B cell (primary cell): ENCODE measurements around the gene MYL6. TPM values are rescaled to one million over a fixed set of nuclear protein-coding genes. Genes with fewer than 3 reads are reported as not detected.

Source experiments
- ATAC-seq: fragments of 200-7000 bp; cut with Tn5 transposase; one replicate; pipeline ENCODE4 v1.10.0; 2021; ENCODE audit warnings: low read depth, mild to moderate bottlenecking, moderate number of reproducible peaks, moderate library complexity
- CTCF ChIA-PET: fragments of 350-600 bp; sonication (Branson Sonifier 250); formaldehyde crosslinking; loops from one replicate; lab custom pipeline; 2021; ENCODE audit warnings: antibody characterized with exemption, inconsistent platforms; lab: Charles Lee
- POLR2A ChIA-PET: fragments of 350-600 bp; sonication (Branson Sonifier 250); formaldehyde crosslinking; loops from one replicate; lab custom pipeline; 2021; ENCODE audit warnings: antibody characterized with exemption; lab: Charles Lee
- DNase-seq: peaks from one replicate; pipeline ENCODE4 v3.0.0; 2013
- H2AFZ ChIP-seq: 2 replicates; pipeline ENCODE4 v1.6.1; 2012; ENCODE audit warnings: mild to moderate bottlenecking, low read depth, low read length; ENCODE audit not compliant: insufficient read depth, poor library complexity, severe bottlenecking
- H3K27ac ChIP-seq, 2 donors: 1 replicate in 1 of 2; 2 replicates in 1 of 2; pipeline ENCODE4 v1.5.1; 2012 to 2013; ENCODE audit warnings: low read length in 2 of 2, mild to moderate bottlenecking in 2 of 2, moderate library complexity in 1 of 2
- H3K27me3 ChIP-seq, 4 experiments: fragments of 200-600 bp in 1 of 4; sonication (generic) in 1 of 4; replicated peaks in 1 of 4; 1 replicate in 2 of 4; 2 replicates in 2 of 4; pipeline versions ENCODE4 v1.6.1 to v1.7.0; 2013 to 2016; ENCODE audit warnings: low read length in 3 of 4, mild to moderate bottlenecking in 2 of 4, mixed read lengths in 1 of 4, moderate library complexity in 1 of 4; ENCODE audit not compliant: insufficient read depth in 4 of 4, control insufficient read depth in 3 of 4; ENCODE audit errors: control extremely low read depth in 1 of 4
- H3K36me3 ChIP-seq, 2 experiments: replicated peaks in 1 of 2; 1 replicate in 1 of 2; 2 replicates in 1 of 2; pipeline versions ENCODE4 v1.6.1 to v1.7.1; 2013; ENCODE audit warnings: low read length in 1 of 2; ENCODE audit not compliant: insufficient read depth in 2 of 2, control insufficient read depth in 1 of 2; ENCODE audit errors: control extremely low read depth in 1 of 2, extremely low read depth in 1 of 2
- H3K4me1 ChIP-seq, 2 donors: fragments of 200-600 bp in 1 of 2; sonication (generic) in 1 of 2; 1 replicate in 1 of 2; 2 replicates in 1 of 2; pipeline versions ENCODE4 v1.5.1 to v1.6.1; 2013 to 2017; ENCODE audit warnings: low read length in 2 of 2; ENCODE audit not compliant: control insufficient read depth in 2 of 2, insufficient read depth in 2 of 2
- H3K4me2 ChIP-seq: replicated peaks from 2 replicates; pipeline ENCODE3; 2012; ENCODE audit warnings: mild to moderate bottlenecking, low read depth, low read length; ENCODE audit not compliant: poor library complexity, severe bottlenecking
- H3K4me3 ChIP-seq, 5 experiments: fragments of 200-600 bp in 1 of 5; sonication (generic) in 1 of 5; 1 replicate in 3 of 5; 2 replicates in 2 of 5; pipeline versions ENCODE4 v1.5.1 to v1.7.0; 2011 to 2016; ENCODE audit warnings: low read length in 4 of 5, mild to moderate bottlenecking in 4 of 5, low read depth in 2 of 5, control low read depth in 1 of 5, moderate library complexity in 1 of 5; ENCODE audit not compliant: insufficient read depth in 1 of 5; ENCODE audit errors: control extremely low read depth in 1 of 5, extremely low read depth in 1 of 5
- H3K79me2 ChIP-seq: fragments of 200-600 bp; sonication (generic); one replicate; pipeline ENCODE4 v1.6.0; 2016; ENCODE audit warnings: low read length; ENCODE audit not compliant: control insufficient read depth, insufficient read depth
- H3K9ac ChIP-seq: fragments of 200-600 bp; sonication (generic); 2 replicates; pipeline ENCODE4 v1.6.1; 2017; ENCODE audit warnings: mild to moderate bottlenecking, low read length, moderate library complexity
- H3K9me3 ChIP-seq, 3 donors: one replicate each; pipeline versions ENCODE4 v1.6.1 to v1.7.1; 2013; ENCODE audit warnings: low read length in 2 of 3; ENCODE audit not compliant: control insufficient read depth in 2 of 3, insufficient read depth in 1 of 3; ENCODE audit errors: control extremely low read depth in 1 of 3
- H4K20me1 ChIP-seq: 2 replicates; pipeline ENCODE4 v1.6.0; 2012; ENCODE audit warnings: mild to moderate bottlenecking, low read length; ENCODE audit not compliant: insufficient read depth, control insufficient read depth, poor library complexity, severe bottlenecking
- H3K27ac Mint-ChIP-seq: one replicate; pipeline ENCODE4 v1.8.0; 2021; ENCODE audit warnings: mixed read lengths
- H3K27me3 Mint-ChIP-seq: one replicate; pipeline ENCODE4 v1.8.0; 2021; ENCODE audit warnings: mixed read lengths
- H3K4me1 Mint-ChIP-seq: one replicate; pipeline ENCODE4 v1.8.0; 2021; ENCODE audit warnings: mixed read lengths
- H3K4me3 Mint-ChIP-seq: one replicate; pipeline ENCODE4 v1.8.0; 2021; ENCODE audit warnings: mixed read lengths
- H3K9me3 Mint-ChIP-seq: one replicate; pipeline ENCODE4 v1.8.0; 2022; ENCODE audit warnings: mixed read lengths; ENCODE audit not compliant: insufficient read depth
- CTCF ChIP-seq: fragments of 200-600 bp; IDR thresholded peaks from one replicate; pipeline ENCODE4 v1.8.0; 2022; ENCODE audit warnings: antibody characterized with exemption, mild to moderate bottlenecking
- EZH2 ChIP-seq: IDR thresholded peaks from 2 replicates; pipeline ENCODE4 v1.6.1; 2012; ENCODE audit warnings: borderline replicate concordance, low read depth, mild to moderate bottlenecking, moderate library complexity, low read length; ENCODE audit not compliant: insufficient read depth, poor library complexity, severe bottlenecking
- WGBS: methylation state at CpG from one replicate; pipeline ENCODE4 v1.1.5; 2013; ENCODE audit warnings: missing lambda C conversion rate; ENCODE audit not compliant: insufficient coverage; 5-methylcytosine and 5-hydroxymethylcytosine counted together
- intact Hi-C: fragments of 100-400 bp; cut with micrococcal nuclease; formaldehyde crosslinking; loops from one replicate; pipeline ENCODE4 v1.10.0; 2022
- polyA plus RNA-seq: library from polyadenylated mRNA; depleted of rRNA; stranded (reverse); fragments of >200 nt; gene quantifications from 2 replicates; pipeline ENCODE4 v1.2.3, GENCODE V29; 2012
- total RNA-seq, 2 donors: library from RNA; stranded (reverse); fragments of 120-200 nt in 1 of 2; gene quantifications; 1 replicate in 1 of 2; 2 replicates in 1 of 2; pipeline versions ENCODE4 v1.2.3 to v1.2.4, GENCODE V29; 2013 to 2022

MYL6 gene
- total and polyA plus RNA-seq, 2 donors (not counting 1 experiment from before 2014, with no cell fraction given): 675 to 711 TPM

GRCh38 chr12:56118688-56119357 lies 39.3 kb upstream of the MYL6 start:
- H3K4me1 Mint-ChIP-seq: peaks cover 38% of the 10 kb centered on the region

More at GRCh38 chr12:56118688-56119357, 39.3 kb upstream of the MYL6 start:
- H4K20me1 ChIP-seq: peaks cover 4% of the 10 kb centered on the region
- Mint-ChIP-seq H3K27me3 (no peaks in the 10 kb centered on the region), H3K4me3 (peak overlapping the region; percentile 99), H3K27ac (peak overlapping the region; percentile 99), H3K9me3 (no peaks in the 10 kb centered on the region)
- peak overlapping the region; percentile 85 to 94 for H3K27ac ChIP-seq
- peaks cover 55% of the 10 kb centered on the region for H3K79me2 ChIP-seq
- ChIA-PET POLR2A (interaction anchor here (0.6 to 4.4 kb wide), 15 partner anchors 9 to 381 kb away, joined by 3 to 49 read pairs (median 6); partner anchors contain the start of genes ANKRD52, ESYT1, MYL6 and MYL6B), CTCF (interaction anchor here (0.6 to 13.8 kb wide), 40 partner anchors 9 to 992 kb away, joined by 3 to 247 read pairs (median 4); partner anchors contain the start of genes ANKRD52, CNPY2, ERBB3 and ESYT1)
- intact Hi-C loops: loop anchor here (1.0 to 5.0 kb wide), 20 partner anchors 7 to 1633 kb away; partner anchors contain the start of genes ANKRD52, CDK4, COQ10A and CS
- H3K9ac ChIP-seq: peak overlapping the region; percentile 79
- peak overlapping the region; percentile 79 for H2AFZ ChIP-seq
- under 1% methylated on average over 7 of the region's 13 CpGs for WGBS
- DNase-seq: no peak
- no peaks in the 10 kb centered on the region for H3K27me3 ChIP-seq
- peak overlapping the region; percentile 85 for H3K4me2 ChIP-seq
- H3K4me1 ChIP-seq: peaks cover 17 to 30% of the 10 kb centered on the region in 2 donors
- H3K36me3 ChIP-seq: peaks cover 0 to 31% of the 10 kb centered on the region in 2 experiments
- H3K4me3 ChIP-seq: peak overlapping the region; percentile 66 to 97 (median 75)
- TF ChIP-seq CTCF (no peak), EZH2 (no peak)
- H3K9me3 ChIP-seq: no peaks in the 10 kb centered on the region
- no peak for ATAC-seq
